ENCODE results near the gene POLN. TPM values are rescaled to one million over a fixed set of nuclear protein-coding genes. Genes with fewer than 3 reads are reported as not detected.

Gene POLN
- total and polyA plus RNA-seq, 2 experiments from 2014 or later: 1.8 to 4.0 TPM

- H3K36me3 Mint-ChIP-seq (ENCODE audit: low read depth): no peaks in the 10 kb centered on the region; the same call in 2 of the 3 replicates
- Histone ChIP-seq H3K9me2 (ENCODE audit: insufficient read depth) (no peaks in the 10 kb centered on the region), H2AFZ (no peak overlapping the region), H3K79me2 (replicated peaks; ENCODE audit: insufficient read depth) (no peaks in the 10 kb centered on the region), H4K20me1 (replicated peaks; ENCODE audit: insufficient read depth) (no peaks in the 10 kb centered on the region), H3K4me2 (no peak overlapping the region), H3K4me1 (ENCODE audit: insufficient read depth) (no peaks in the 10 kb centered on the region), H3K4me3 (no peak overlapping the region), H3K36me3 (ENCODE audit: insufficient read depth) (no peaks in the 10 kb centered on the region), H3K27ac (ENCODE audit: low read depth) (no peak overlapping the region), H3K27me3 (ENCODE audit: insufficient read depth) (no peaks in the 10 kb centered on the region), H3F3A (replicated peaks; ENCODE audit: low read depth) (no peaks in the 10 kb centered on the region)
- peaks cover 15% of the 10 kb centered on the region for H3K27me3 Mint-ChIP-seq (ENCODE audit: insufficient read depth, low read depth, poor library complexity)
- no peak overlapping the region for H3K27ac Mint-ChIP-seq
- no peak for DNase-seq (ENCODE audit: low spot score)
- TF ChIP-seq ZNF462 (CRISPR knock-in tag; IDR thresholded peaks at IDR 0.05): no peak
- no peak for TF ChIP-seq EZH2 (IDR thresholded peaks at IDR 0.05; ENCODE audit: low read depth, unreplicated experiment)
- no peak for TF ChIP-seq REST (IDR thresholded peaks at IDR 0.05; ENCODE audit: unreplicated experiment)
- no peak for TF ChIP-seq CREB1 (CRISPR knock-in tag; IDR thresholded peaks at IDR 0.05; ENCODE audit: low read depth)
- no peak for TF ChIP-seq CTCF (conservative IDR thresholded peaks at IDR 0.05; ENCODE audit: low read depth in 2 of 2)
- H3K4me3 Mint-ChIP-seq: no peak overlapping the region
- H3K9me3 Mint-ChIP-seq: no peaks in the 10 kb centered on the region
- H3K4me1 Mint-ChIP-seq: peaks cover 9% of the 10 kb centered on the region
- no peak for ATAC-seq
Measured at GRCh38 chr4:2283199-2283711, 41.3 kb upstream of the POLN start.
